Activated CD8-positive, alpha-beta memory T cell treated with anti-CD3 and anti-CD28 coated beads for 1 hour (primary cell): ENCODE results near the gene MUC5B.
A peak's percentile ranks its signal among the peaks of the same experiment; 100 is the strongest.

Experiments
- DNase-seq, 2 donors: peaks; one replicate each; pipeline ENCODE4 v3.0.0-alpha.2; 2020; ENCODE audit warnings: low read depth in 1 of 2; ENCODE audit errors: extremely low read depth in 1 of 2

The MUC5B gene

DNA sequence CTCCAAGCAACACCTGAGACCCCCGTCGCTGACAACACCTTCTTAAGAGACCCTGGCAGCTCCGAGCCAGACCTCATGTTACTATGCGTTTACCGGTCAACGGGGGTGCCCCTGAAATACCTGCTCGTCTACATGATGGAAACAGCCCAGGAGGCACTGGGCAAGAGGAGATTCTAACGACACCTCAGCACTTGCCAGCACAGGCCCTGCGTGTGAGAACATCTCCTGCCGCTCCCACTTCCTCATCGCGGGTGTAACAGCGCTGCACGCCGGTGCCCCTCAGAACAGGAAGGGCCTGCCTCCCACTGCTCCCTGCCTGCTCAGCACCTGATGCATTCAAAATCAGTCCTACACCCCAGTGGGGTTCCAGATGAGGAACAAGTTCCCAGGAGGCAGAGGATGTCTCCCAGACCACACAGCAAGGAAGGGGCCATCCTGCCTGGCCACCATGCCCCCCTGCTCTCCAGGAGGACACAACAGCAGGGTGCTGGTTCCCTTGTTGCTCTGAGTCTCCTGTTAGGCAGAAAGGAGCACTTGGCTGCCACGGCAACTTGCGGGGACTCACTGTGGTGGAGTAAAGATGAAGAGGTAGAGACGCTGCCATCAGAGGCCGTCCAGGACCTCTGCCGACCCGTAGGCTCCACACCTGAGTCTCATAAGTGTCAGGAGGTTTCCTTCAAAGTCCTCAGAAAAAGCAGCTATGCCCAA, 84.5 kb downstream of the MUC5B start:
- no peak for DNase-seq

DNA sequence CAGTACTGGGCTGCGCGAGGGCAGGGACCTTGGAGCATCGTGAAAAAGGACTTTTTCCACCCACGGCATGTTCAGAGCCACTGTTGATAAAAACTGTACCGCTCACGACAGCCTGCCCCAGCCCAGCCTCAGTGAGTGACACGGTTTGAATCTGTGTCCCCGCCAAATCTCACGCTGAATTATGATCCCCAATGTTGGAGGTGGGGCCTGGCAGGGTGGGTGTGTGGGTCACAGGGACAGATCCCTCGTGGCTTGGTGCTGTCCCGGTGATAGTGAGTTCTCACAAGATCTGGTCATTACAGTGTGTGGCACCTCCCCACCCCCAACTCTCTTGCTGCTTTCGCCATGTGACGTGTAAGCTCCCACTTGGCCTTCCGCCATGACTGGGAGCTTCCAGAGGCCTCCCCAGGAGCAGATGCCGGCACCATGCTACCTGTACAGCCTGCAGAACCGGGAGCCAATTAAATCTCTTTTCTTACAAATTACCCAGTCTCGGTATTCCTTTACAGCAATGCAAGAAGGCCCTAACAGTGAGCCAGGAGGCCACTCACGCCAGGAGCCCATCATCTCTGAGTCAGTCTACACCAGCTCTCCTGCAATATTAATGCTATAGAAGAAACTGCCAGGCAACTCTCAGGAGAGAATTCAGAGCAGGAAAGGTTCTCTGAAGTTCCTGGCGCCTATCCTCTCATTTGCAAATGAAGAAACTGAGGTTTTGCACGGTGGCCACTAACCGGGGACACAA, 85.3 kb downstream of the MUC5B start:
- no peak for DNase-seq

- no peak for DNase-seq
Measured at GRCh38 chr11:1308743-1309497, 86.1 kb downstream of the MUC5B start.

GRCh38 chr11:1309498-1310317, 86.8 kb downstream of the MUC5B start, which contains the start of gene TOLLIP:
Gene TOLLIP, minus strand, starts transcription at chr11:1309632. Its CDS starts 134 bp downstream, at chr11:1309498.
- peak; percentile 92 to 97 for DNase-seq

DNA sequence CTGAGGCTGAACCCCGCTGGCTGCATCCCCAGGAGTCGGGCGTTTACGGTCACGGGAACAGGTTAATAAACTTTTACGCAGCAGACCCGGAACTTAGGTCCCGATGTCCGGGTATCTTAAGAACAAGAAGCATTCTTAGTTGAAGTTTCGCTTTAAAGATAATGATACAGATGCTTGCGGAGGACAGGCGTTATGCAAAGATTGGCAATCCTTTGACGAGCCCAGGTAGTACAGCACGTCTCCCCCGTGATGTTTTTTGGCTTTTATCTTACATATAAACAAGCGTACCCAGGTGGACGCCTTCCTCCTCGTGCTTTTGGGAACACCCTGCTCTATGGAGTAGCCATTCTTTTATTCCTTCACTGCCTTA, 87.4 kb downstream of the MUC5B start:
- DNase-seq = no peak

GRCh38 chr11:1310772-1311468, 88.1 kb downstream of the MUC5B start:
- DNase-seq = peak; percentile 33 to 43
